Measurements from ENCODE around the gene MRPL19.

MRPL19 gene

DNA sequence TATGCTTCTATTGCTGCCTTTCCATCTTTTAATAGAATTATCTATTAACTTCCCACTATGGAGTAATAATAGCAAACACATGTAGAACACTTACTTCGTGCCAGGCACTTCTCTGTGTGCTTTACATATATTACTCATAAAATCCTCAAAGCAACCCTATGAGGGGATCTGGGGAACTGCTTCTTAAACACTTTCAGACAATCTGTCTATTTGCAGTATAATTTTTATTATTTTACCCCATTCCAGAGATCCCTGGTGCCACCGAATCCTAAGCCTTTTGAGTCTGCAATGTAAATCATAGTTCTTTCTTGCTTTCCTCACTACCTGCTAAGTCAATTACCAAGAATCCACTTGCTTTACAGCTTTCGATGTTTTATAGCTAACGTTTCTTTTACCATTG is 89.7 kb downstream of the MRPL19 start:
- no peak for DNase-seq (ENCODE audit: low spot score)

DNA sequence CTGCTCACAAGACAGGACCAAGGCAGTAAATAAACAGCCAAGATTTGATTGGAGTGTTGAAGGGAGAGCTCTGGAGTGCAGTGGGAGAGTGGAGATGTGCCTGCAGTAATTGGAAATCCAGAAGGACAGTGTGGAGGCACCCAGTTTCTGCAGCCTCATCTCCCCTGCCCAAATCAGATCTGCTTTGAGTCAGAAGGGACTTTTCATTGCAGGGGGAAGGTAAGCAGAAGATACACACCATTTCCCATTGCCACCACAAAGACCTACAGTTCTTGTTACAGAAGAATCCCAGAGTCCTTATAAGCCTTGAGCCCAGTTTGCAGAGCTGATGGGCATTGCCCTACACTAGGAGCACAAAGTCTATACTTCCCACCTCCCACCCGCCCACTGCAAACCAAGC is 91.4 kb downstream of the MRPL19 start:
- DNase-seq (ENCODE audit: low spot score): no peak

All from LoVo (cell line).